ENCODE measurements around the gene P4HTM. TPM values are rescaled to one million over a fixed set of nuclear protein-coding genes. Genes with fewer than 3 reads are reported as not detected.
A peak's percentile ranks its signal among the peaks of the same experiment; 100 is the strongest.

Gene P4HTM
- total RNA-seq, 1 experiment from 2014 or later = 63.0 TPM

GRCh38 chr3:49024449-49024848 is 34.4 kb downstream of the P4HTM start:
- no peak for TF ChIP-seq CTCF (IDR thresholded peaks at IDR 0.05; ENCODE audit: unreplicated experiment)
- Mint-ChIP-seq H3K9me3 (ENCODE audit: low read depth, unreplicated experiment) (no peaks in the 10 kb centered on the region), H3K27me3 (ENCODE audit: unreplicated experiment) (no peaks in the 10 kb centered on the region), H3K27ac (ENCODE audit: unreplicated experiment) (no peak overlapping the region), H3K36me3 (ENCODE audit: insufficient read depth, unreplicated experiment) (peaks cover 99% of the 10 kb centered on the region), H3K4me1 (ENCODE audit: low read depth, unreplicated experiment) (peaks cover 24% of the 10 kb centered on the region), H3K4me3 (ENCODE audit: low read depth, unreplicated experiment) (no peak overlapping the region)
- intact Hi-C loops (cut with micrococcal nuclease; ENCODE audit: unreplicated experiment) = no loop called here
- no peak for DNase-seq
- CTCF ChIA-PET = no interaction called here
- no TSS peak for BruUV-seq (replicated peaks)

DNA sequence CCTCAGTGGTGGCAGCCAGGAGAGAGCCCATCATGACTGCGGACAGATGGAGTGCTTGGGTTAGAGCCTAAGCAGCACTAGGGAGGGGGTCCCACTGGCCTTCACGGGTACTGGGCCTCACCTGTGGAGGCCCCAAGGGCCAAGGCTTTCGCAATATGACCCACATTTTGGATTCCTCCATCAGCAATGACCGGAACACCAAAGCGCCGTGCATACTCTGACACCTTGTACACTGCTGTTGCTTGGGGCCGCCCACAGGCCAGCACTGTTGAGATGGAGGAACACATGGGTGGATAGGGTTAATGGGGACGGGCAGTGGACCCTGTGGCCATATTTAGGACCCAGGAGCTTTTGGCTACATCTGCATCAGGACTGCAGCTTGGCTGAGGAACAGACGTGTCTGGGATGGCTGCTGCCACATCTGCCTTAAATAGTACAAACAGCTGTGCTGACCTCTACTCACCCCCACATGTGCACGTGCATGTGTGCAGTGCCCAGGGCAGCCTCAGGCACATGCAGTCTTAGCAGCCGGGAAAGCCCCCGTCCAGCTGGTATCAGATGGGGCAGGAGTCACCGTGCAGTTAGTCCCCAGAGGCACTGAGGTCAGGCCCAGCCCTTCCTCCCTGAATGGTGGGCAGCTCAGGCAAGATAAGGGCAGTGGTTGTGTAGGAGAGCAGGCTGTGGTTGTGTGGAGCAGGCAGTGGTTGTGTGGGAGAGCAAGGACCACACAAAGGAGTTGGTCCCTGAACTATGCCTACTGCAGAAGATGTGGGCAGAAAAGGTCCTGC is 35.2 kb downstream of the P4HTM start:
- Mint-ChIP-seq H3K27me3 (ENCODE audit: unreplicated experiment) (no peaks in the 10 kb centered on the region), H3K36me3 (ENCODE audit: insufficient read depth, unreplicated experiment) (peaks cover 97% of the 10 kb centered on the region), H3K4me3 (ENCODE audit: low read depth, unreplicated experiment) (no peak overlapping the region), H3K9me3 (ENCODE audit: low read depth, unreplicated experiment) (no peaks in the 10 kb centered on the region), H3K27ac (ENCODE audit: unreplicated experiment) (peak overlapping the region; percentile 29), H3K4me1 (ENCODE audit: low read depth, unreplicated experiment) (peaks cover 28% of the 10 kb centered on the region)
- intact Hi-C loops (cut with micrococcal nuclease; ENCODE audit: unreplicated experiment) = no loop called here
- no TSS peak for BruUV-seq (replicated peaks)
- CTCF ChIA-PET = interaction anchor here (0.6 kb wide), 1 partner anchor 420 kb away, joined by 3 read pairs; no protein-coding TSS in a partner anchor
- no peak for DNase-seq
- no peak for TF ChIP-seq CTCF (IDR thresholded peaks at IDR 0.05; ENCODE audit: unreplicated experiment)

- intact Hi-C loops (cut with micrococcal nuclease; ENCODE audit: unreplicated experiment) = no loop called here
- DNase-seq = no peak
- H3K9me3 Mint-ChIP-seq (ENCODE audit: low read depth, unreplicated experiment) = no peaks in the 10 kb centered on the region
- peaks cover 97% of the 10 kb centered on the region for H3K36me3 Mint-ChIP-seq (ENCODE audit: insufficient read depth, unreplicated experiment)
- H3K4me1 Mint-ChIP-seq (ENCODE audit: low read depth, unreplicated experiment) = peaks cover 28% of the 10 kb centered on the region
- H3K27ac Mint-ChIP-seq (ENCODE audit: unreplicated experiment) = peak overlapping the region; percentile 29
- H3K4me3 Mint-ChIP-seq (ENCODE audit: low read depth, unreplicated experiment) = no peak overlapping the region
- no peaks in the 10 kb centered on the region for H3K27me3 Mint-ChIP-seq (ENCODE audit: unreplicated experiment)
- TF ChIP-seq CTCF (IDR thresholded peaks at IDR 0.05; ENCODE audit: unreplicated experiment) = no peak
- BruUV-seq (replicated peaks) = no TSS peak
- CTCF ChIA-PET = interaction anchor here (0.6 kb wide), 1 partner anchor 419 kb away, joined by 3 read pairs; no protein-coding TSS in a partner anchor
Measured at GRCh38 chr3:49025793-49026520, 35.9 kb downstream of the P4HTM start.

- no peak overlapping the region for H3K4me3 Mint-ChIP-seq (ENCODE audit: low read depth, unreplicated experiment)
- peaks cover 95% of the 10 kb centered on the region for H3K36me3 Mint-ChIP-seq (ENCODE audit: insufficient read depth, unreplicated experiment)
- BruUV-seq (replicated peaks) = no TSS peak
- no peaks in the 10 kb centered on the region for H3K27me3 Mint-ChIP-seq (ENCODE audit: unreplicated experiment)
- DNase-seq = no peak
- no peaks in the 10 kb centered on the region for H3K9me3 Mint-ChIP-seq (ENCODE audit: low read depth, unreplicated experiment)
- intact Hi-C loops (cut with micrococcal nuclease; ENCODE audit: unreplicated experiment) = no loop called here
- no peak overlapping the region for H3K27ac Mint-ChIP-seq (ENCODE audit: unreplicated experiment)
- CTCF ChIA-PET = no interaction called here
- TF ChIP-seq CTCF (IDR thresholded peaks at IDR 0.05; ENCODE audit: unreplicated experiment) = no peak
- peaks cover 28% of the 10 kb centered on the region for H3K4me1 Mint-ChIP-seq (ENCODE audit: low read depth, unreplicated experiment)
Measured at GRCh38 chr3:49026536-49026935, 36.5 kb downstream of the P4HTM start.
